ENCODE results near the gene RHOJ.

DNA sequence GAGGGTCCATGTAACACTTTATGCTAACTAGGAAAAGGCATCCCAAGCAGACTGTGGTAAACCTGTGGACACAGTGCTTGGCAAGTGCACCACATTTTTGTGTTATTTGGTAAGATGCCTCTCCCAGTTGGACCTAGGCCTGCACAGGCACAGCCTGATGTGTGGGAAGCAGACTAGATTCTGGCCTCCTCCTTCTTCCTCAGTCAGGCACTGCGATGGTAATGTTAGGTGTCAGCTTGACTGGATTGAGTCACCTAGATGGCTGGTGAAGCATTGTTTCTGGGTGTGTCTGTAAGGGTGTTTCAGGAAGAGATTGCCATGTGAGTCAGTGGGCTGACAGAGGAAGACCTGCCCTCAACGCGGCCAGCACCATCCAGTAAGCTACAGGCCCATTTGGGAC, 25.3 kb upstream of the RHOJ start:
- TF ChIP-seq, protein P1, sequence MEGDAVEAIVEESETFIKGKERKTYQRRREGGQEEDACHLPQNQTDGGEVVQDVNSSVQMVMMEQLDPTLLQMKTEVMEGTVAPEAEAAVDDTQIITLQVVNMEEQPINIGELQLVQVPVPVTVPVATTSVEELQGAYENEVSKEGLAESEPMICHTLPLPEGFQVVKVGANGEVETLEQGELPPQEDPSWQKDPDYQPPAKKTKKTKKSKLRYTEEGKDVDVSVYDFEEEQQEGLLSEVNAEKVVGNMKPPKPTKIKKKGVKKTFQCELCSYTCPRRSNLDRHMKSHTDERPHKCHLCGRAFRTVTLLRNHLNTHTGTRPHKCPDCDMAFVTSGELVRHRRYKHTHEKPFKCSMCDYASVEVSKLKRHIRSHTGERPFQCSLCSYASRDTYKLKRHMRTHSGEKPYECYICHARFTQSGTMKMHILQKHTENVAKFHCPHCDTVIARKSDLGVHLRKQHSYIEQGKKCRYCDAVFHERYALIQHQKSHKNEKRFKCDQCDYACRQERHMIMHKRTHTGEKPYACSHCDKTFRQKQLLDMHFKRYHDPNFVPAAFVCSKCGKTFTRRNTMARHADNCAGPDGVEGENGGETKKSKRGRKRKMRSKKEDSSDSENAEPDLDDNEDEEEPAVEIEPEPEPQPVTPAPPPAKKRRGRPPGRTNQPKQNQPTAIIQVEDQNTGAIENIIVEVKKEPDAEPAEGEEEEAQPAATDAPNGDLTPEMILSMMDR (IDR thresholded peaks at IDR 0.05; ENCODE audit: extremely low read depth in 1 of 2, insufficient read depth in 1 of 2, low read depth in 1 of 2, low read length in 2 of 2): no peak
- TF ChIP-seq POLR2AphosphoS5 (IDR thresholded peaks at IDR 0.05; ENCODE audit: insufficient read depth, low read depth, low read length) (peak; percentile 45), EZH2 (IDR thresholded peaks at IDR 0.05; ENCODE audit: borderline replicate concordance, low read depth, low read length, severe bottlenecking) (no peak), JUN (IDR thresholded peaks at IDR 0.05; ENCODE audit: borderline replicate concordance, insufficient read depth, insufficient read length, low read depth) (peak; percentile 45)

Measured in endothelial cell of umbilical vein (primary cell).